A549 (cell line): ENCODE results near the gene DNAJC16.
"Not testable (repeated sequence)": the region's sequence is repeated elsewhere in the genome, so short reads cannot be mapped to it uniquely, and the experiment has no call there.

Experiments used
- CHD2 ChIP-seq: fragments of 150-350 bp; IDR thresholded peaks from 2 replicates; pipeline ENCODE4 v1.6.1; 2014; ENCODE audit warnings: low read length; ENCODE audit not compliant: partially characterized antibody
- CTCF ChIP-seq: fragments of >200 bp; sonication (Bioruptor Twin); formaldehyde crosslinking; IDR thresholded peaks from 3 replicates; pipeline ENCODE4 v1.5.1; 2016
- EP300 ChIP-seq, 2 experiments: fragments of >200 bp; sonication (Bioruptor Twin); formaldehyde crosslinking; IDR thresholded peaks; 2 replicates in 1 of 2; 3 replicates in 1 of 2; pipeline ENCODE4 v1.6.1; 2016 to 2017
- MAX ChIP-seq: IDR thresholded peaks from 2 replicates; pipeline ENCODE4 v1.6.1; 2012
- PBX3 ChIP-seq: IDR thresholded peaks from 2 replicates; pipeline ENCODE4 v1.6.1; 2012
- POLR2A ChIP-seq: IDR thresholded peaks from 2 replicates; pipeline ENCODE4 v1.6.1; 2012; ENCODE audit warnings: mild to moderate bottlenecking, low read length
- RCOR1 ChIP-seq: fragments of 150-350 bp; IDR thresholded peaks from 2 replicates; pipeline ENCODE4 v1.6.1; 2014; ENCODE audit warnings: antibody characterized with exemption, low read length, low read depth
- RNF2 ChIP-seq: fragments of 200-600 bp; sonication (generic); IDR thresholded peaks from 2 replicates; pipeline ENCODE4 v1.6.1; 2016; ENCODE audit warnings: low read depth, mild to moderate bottlenecking, antibody characterized with exemption, moderate library complexity, borderline replicate concordance
- TFCP2L1 ChIP-seq: fragments of 250-450 bp; sonication (Bioruptor Pico); IDR thresholded peaks from 2 replicates; pipeline ENCODE4 v1.5.0; 2021; ENCODE audit warnings: mild to moderate bottlenecking

- TF ChIP-seq CTCF; POLR2A; EP300 (IDR thresholded peaks at IDR 0.05); MAX; RCOR1; CHD2; RNF2; TFCP2L1; PBX3: not testable (repeated sequence)
Observed at GRCh38 chr1:15482983-15483543, 43.6 kb upstream of the DNAJC16 start.
